RPMI7951 (cell line): ENCODE measurements around the gene AFAP1L2. TPM values are rescaled to one million over a fixed set of nuclear protein-coding genes. Genes with fewer than 3 reads are reported as not detected.

Source experiments
- DNase-seq: peaks from one replicate; pipeline ENCODE4 v3.0.0-alpha.2; 2012; ENCODE audit warnings: low read depth
- total RNA-seq: library from RNA; depleted of rRNA; stranded (reverse); fragments of >200 nt; shearing (Covaris generic); gene quantifications from 2 replicates; pipeline ENCODE4 v1.2.3, GENCODE V29; 2014

The AFAP1L2 gene
- total RNA-seq, 1 experiment from 2014 or later, result 2.0 TPM

- no peak for DNase-seq
These were observed 115.7 kb downstream of the AFAP1L2 start for GRCh38 chr10:114288424-114289095.

GRCh38 chr10:114286921-114287320 is 117.4 kb downstream of the AFAP1L2 start:
- no peak for DNase-seq

- no peak for DNase-seq
These were observed 118.3 kb downstream of the AFAP1L2 start for GRCh38 chr10:114285961-114286441.

GRCh38 chr10:114284346-114285071 is 119.8 kb downstream of the AFAP1L2 start:
- DNase-seq, result no peak

- no peak for DNase-seq
These were observed 120.6 kb downstream of the AFAP1L2 start for GRCh38 chr10:114283535-114284234.

- DNase-seq, result no peak
These were observed 121.2 kb downstream of the AFAP1L2 start for GRCh38 chr10:114283091-114283490.

GRCh38 chr10:114282526-114282925 is 121.8 kb downstream of the AFAP1L2 start:
- DNase-seq, result no peak

- DNase-seq, result no peak
These were observed 122.8 kb downstream of the AFAP1L2 start for GRCh38 chr10:114281461-114281860.

GRCh38 chr10:114281006-114281405 is 123.3 kb downstream of the AFAP1L2 start:
- DNase-seq, result no peak

- DNase-seq, result no peak
These were observed 124.2 kb downstream of the AFAP1L2 start for GRCh38 chr10:114279901-114280644.

GRCh38 chr10:114279289-114279688 is 125.0 kb downstream of the AFAP1L2 start:
- DNase-seq, result no peak

GRCh38 chr10:114278884-114279191 is 125.5 kb downstream of the AFAP1L2 start:
- DNase-seq, result no peak

- DNase-seq, result no peak
These were observed 126.0 kb downstream of the AFAP1L2 start for GRCh38 chr10:114278140-114278883.

- no peak for DNase-seq
These were observed 127.6 kb downstream of the AFAP1L2 start for GRCh38 chr10:114276671-114277070.

- no peak for DNase-seq
These were observed 128.2 kb downstream of the AFAP1L2 start for GRCh38 chr10:114276066-114276465.

- DNase-seq, result no peak
These were observed 129.5 kb downstream of the AFAP1L2 start for GRCh38 chr10:114274616-114275453.

GRCh38 chr10:114273910-114274309 is 130.4 kb downstream of the AFAP1L2 start:
- no peak for DNase-seq

- DNase-seq, result no peak
These were observed 131.6 kb downstream of the AFAP1L2 start for GRCh38 chr10:114272696-114273095.

- DNase-seq, result peak; percentile 94
These were observed 132.5 kb downstream of the AFAP1L2 start for GRCh38 chr10:114271779-114272167.

GRCh38 chr10:114271075-114271778 is 133.1 kb downstream of the AFAP1L2 start:
- peak; percentile 71 for DNase-seq
